Measurements from ENCODE around the gene TOMT. TPM values are rescaled to one million over a fixed set of nuclear protein-coding genes. Genes with fewer than 3 reads are reported as not detected.

Gene TOMT
- total RNA-seq, 1 donor = not detected

GRCh38 chr11:72079819-72080325 is 25.9 kb upstream of the TOMT start:
- peak; percentile 17 for DNase-seq (ENCODE audit: low read depth)
- TF ChIP-seq CTCF (IDR thresholded peaks at IDR 0.05; ENCODE audit: insufficient read depth, low read length) = no peak
- peak overlapping the region; percentile 80 for H3K4me3 ChIP-seq (ENCODE audit: low read depth, low read length)

GRCh38 chr11:72080326-72081183 is 25.2 kb upstream of the TOMT start, which contains the start of the genes LRRC51 and NUMA1:
LRRC51 (plus strand) TSS chr11:72080850; CDS start chr11:72089084, 8,234 bp downstream.
NUMA1 (minus strand) TSS chr11:72080542; CDS start chr11:72035943, 44,599 bp downstream.
- H3K4me3 ChIP-seq (ENCODE audit: low read depth, low read length) = peak within 1 kb of the TSS; percentile 82
- DNase-seq (ENCODE audit: low read depth) = peak; percentile 100
- no peak for TF ChIP-seq CTCF (IDR thresholded peaks at IDR 0.05; ENCODE audit: insufficient read depth, low read length)

GRCh38 chr11:72081184-72081644 is 24.5 kb upstream of the TOMT start:
- H3K4me3 ChIP-seq (ENCODE audit: low read depth, low read length) = peak overlapping the region; percentile 82
- TF ChIP-seq CTCF (IDR thresholded peaks at IDR 0.05; ENCODE audit: insufficient read depth, low read length) = no peak
- DNase-seq (ENCODE audit: low read depth) = no peak

- no peak overlapping the region for H3K4me3 ChIP-seq (ENCODE audit: low read depth, low read length)
- no peak for TF ChIP-seq CTCF (IDR thresholded peaks at IDR 0.05; ENCODE audit: insufficient read depth, low read length)
- no peak for DNase-seq (ENCODE audit: low read depth)
These were observed 23.8 kb upstream of the TOMT start for GRCh38 chr11:72081821-72082453.

GRCh38 chr11:72083414-72083813 is 22.3 kb upstream of the TOMT start:
- H3K4me3 ChIP-seq (ENCODE audit: low read depth, low read length) = no peak overlapping the region
- TF ChIP-seq CTCF (IDR thresholded peaks at IDR 0.05; ENCODE audit: insufficient read depth, low read length) = no peak
- no peak for DNase-seq (ENCODE audit: low read depth)

GRCh38 chr11:72084076-72084475 is 21.6 kb upstream of the TOMT start:
- TF ChIP-seq CTCF (IDR thresholded peaks at IDR 0.05; ENCODE audit: insufficient read depth, low read length) = no peak
- no peak overlapping the region for H3K4me3 ChIP-seq (ENCODE audit: low read depth, low read length)
- DNase-seq (ENCODE audit: low read depth) = no peak
